HepG2 (cell line): ENCODE results near the gene MED22. TPM values are rescaled to one million over a fixed set of nuclear protein-coding genes. Genes with fewer than 3 reads are reported as not detected.

Source experiments
- ATAC-seq: fragments of 200-7000 bp; cut with Tn5 transposase; 3 replicates; pipeline ENCODE4 v1.9.1; 2020; ENCODE audit warnings: mild to moderate bottlenecking, moderate library complexity
- BruUV-seq: library from RNA; stranded (reverse); fragments of 400-500 nt; replicated peaks from 2 replicates; lab custom pipeline; 2021; lab: Mats Ljungman, UMichigan
- CTCF ChIA-PET: fragments of 300-600 bp; formaldehyde crosslinking; extraction: SDS; loops from one replicate; lab custom pipeline; 2021; ENCODE audit warnings: low total read pairs, inconsistent platforms, low intra/inter-chr PET ratio; lab: Yijun Ruan, JAX
- POLR2A ChIA-PET: fragments of 350-600 bp; sonication (Branson Sonifier 250); formaldehyde crosslinking; loops from one replicate; lab custom pipeline; 2020; ENCODE audit warnings: antibody characterized with exemption, inconsistent platforms; lab: Yijun Ruan, JAX
- DNase-seq: peaks from one replicate; pipeline ENCODE4 v3.0.0-alpha.2; 2015; ENCODE audit warnings: low spot score
- FAIRE-seq: peaks from 3 replicates; lab custom pipeline; 2011; peaks lifted over from hg19 to GRCh38; lab: Jason Lieb, UNC
- H2AFZ ChIP-seq: one replicate; pipeline ENCODE4 v1.6.1; 2011; ENCODE audit warnings: low read length, inconsistent platforms
- H3K27ac ChIP-seq: fragments of 300-600 bp; 3 replicates; pipeline ENCODE4 v1.8.0; 2011; ENCODE audit warnings: mixed run types, mild to moderate bottlenecking, mixed read lengths, low read length, inconsistent platforms; ENCODE audit not compliant: insufficient read depth; ENCODE audit errors: extremely low read length
- H3K27me3 ChIP-seq, 2 experiments: fragments of 200-600 bp in 1 of 2; 2 replicates in 1 of 2; 3 replicates in 1 of 2; pipeline versions ENCODE4 v1.6.0 to v1.8.0; 2011; ENCODE audit warnings: low read length in 2 of 2, mild to moderate bottlenecking in 2 of 2, moderate library complexity in 2 of 2, inconsistent platforms in 1 of 2; ENCODE audit not compliant: insufficient read depth in 2 of 2, control insufficient read depth in 1 of 2
- H3K36me3 ChIP-seq, 2 experiments: fragments of 200-600 bp in 1 of 2; replicated peaks in 1 of 2; 2 replicates in 1 of 2; 3 replicates in 1 of 2; pipeline versions ENCODE4 v1.5.1 to v1.8.0; 2011; ENCODE audit warnings: low read length in 2 of 2, inconsistent platforms in 1 of 2; ENCODE audit not compliant: insufficient read depth in 2 of 2, control insufficient read depth in 1 of 2
- H3K4me1 ChIP-seq: 2 replicates; pipeline ENCODE4 v1.5.1; 2012; ENCODE audit warnings: low read length, inconsistent platforms; ENCODE audit not compliant: insufficient read depth
- H3K4me2 ChIP-seq: 2 replicates; pipeline ENCODE4 v1.6.0; 2011; ENCODE audit warnings: low read depth, low read length, inconsistent platforms
- H3K4me3 ChIP-seq, 3 experiments: fragments of 200-600 bp in 1 of 3; sonication (generic), shearing (Covaris generic) in 1 of 3; replicated peaks in 1 of 3; 2 replicates each; pipeline ENCODE4 v1.5.1; 2011 to 2016; ENCODE audit warnings: low read length in 3 of 3, inconsistent platforms in 2 of 3, low read depth in 2 of 3, mild to moderate bottlenecking in 2 of 3, control low read depth in 1 of 3, mixed read lengths in 1 of 3; ENCODE audit not compliant: insufficient read depth in 1 of 3
- H3K79me2 ChIP-seq: one replicate; pipeline ENCODE4 v1.6.1; 2011; ENCODE audit warnings: low read length, inconsistent platforms; ENCODE audit not compliant: insufficient read depth
- H3K9ac ChIP-seq: 2 replicates; pipeline ENCODE4 v1.6.0; 2011; ENCODE audit warnings: mild to moderate bottlenecking, low read depth, low read length, inconsistent platforms; ENCODE audit not compliant: insufficient read depth
- H3K9me3 ChIP-seq: 2 replicates; pipeline ENCODE4 v1.5.1; 2012; ENCODE audit warnings: mild to moderate bottlenecking, low read length
- H4K20me1 ChIP-seq: 2 replicates; pipeline ENCODE4 v1.6.0; 2011; ENCODE audit warnings: inconsistent platforms, mild to moderate bottlenecking, low read length, moderate library complexity; ENCODE audit not compliant: insufficient read depth
- ATF7 ChIP-seq, 2 experiments: fragments of 450-650 bp in 1 of 2; sonication (generic) in 1 of 2; formaldehyde crosslinking in 1 of 2; IDR thresholded peaks; 2 replicates each; pipeline versions ENCODE4 v1.4.0 to v1.6.1; 2016 to 2020; ENCODE audit warnings: antibody characterized with exemption in 1 of 2, mild to moderate bottlenecking in 1 of 2, missing genetic modification reagents in 1 of 2
- FOXJ3 ChIP-seq: sonication (generic); formaldehyde crosslinking; IDR thresholded peaks from 2 replicates; pipeline ENCODE4 v1.4.0; 2020; ENCODE audit warnings: missing genetic modification reagents, mild to moderate bottlenecking, borderline replicate concordance
- MED8 ChIP-seq: sonication (generic); formaldehyde crosslinking; IDR thresholded peaks from 2 replicates; pipeline ENCODE4 v1.8.1; 2023; ENCODE audit warnings: mild to moderate bottlenecking, missing genetic modification reagents; ENCODE audit not compliant: insufficient replicate concordance
- NAIF1 ChIP-seq: sonication (generic); formaldehyde crosslinking; IDR thresholded peaks from 2 replicates; pipeline ENCODE4 v1.5.0; 2020; ENCODE audit warnings: mild to moderate bottlenecking, missing genetic modification reagents, borderline replicate concordance
- NKX3-1 ChIP-seq: sonication (generic); formaldehyde crosslinking; IDR thresholded peaks from 2 replicates; pipeline ENCODE4 v1.5.0; 2020; ENCODE audit warnings: missing genetic modification reagents
- SMAD9 ChIP-seq: sonication (generic); formaldehyde crosslinking; IDR thresholded peaks from 2 replicates; pipeline ENCODE4 v1.5.1; 2020; ENCODE audit warnings: mild to moderate bottlenecking, missing genetic modification reagents
- SOX13 ChIP-seq, 3 experiments: fragments of 450-650 bp in 1 of 3; sonication (generic) in 1 of 3; formaldehyde crosslinking in 1 of 3; IDR thresholded peaks in 2 of 3; conservative IDR thresholded peaks in 1 of 3; 2 replicates each; pipeline versions ENCODE4 v1.5.0 to v1.6.1; 2016 to 2020; ENCODE audit warnings: antibody characterized with exemption in 1 of 3, mild to moderate bottlenecking in 1 of 3, missing compliant biosample characterization in 1 of 3, missing genetic modification reagents in 1 of 3, moderate library complexity in 1 of 3
- ZNF496 ChIP-seq: sonication (generic); formaldehyde crosslinking; IDR thresholded peaks from 2 replicates; pipeline ENCODE4 v1.8.1; 2023; ENCODE audit warnings: mild to moderate bottlenecking, moderate library complexity, missing genetic modification reagents; ENCODE audit not compliant: insufficient replicate concordance
- ZNF672 ChIP-seq: sonication (generic); formaldehyde crosslinking; IDR thresholded peaks from 2 replicates; pipeline ENCODE4 v1.8.1; 2022; ENCODE audit warnings: missing genetic modification reagents
- ZNF761 ChIP-seq: sonication (generic); formaldehyde crosslinking; conservative IDR thresholded peaks from 2 replicates; pipeline ENCODE4 v1.4.0; 2020; ENCODE audit warnings: mild to moderate bottlenecking, missing genetic modification reagents
- ZNF878 ChIP-seq: sonication (generic); formaldehyde crosslinking; IDR thresholded peaks from 2 replicates; pipeline ENCODE4 v1.8.1; 2023; ENCODE audit warnings: mild to moderate bottlenecking, missing genetic modification reagents, moderate library complexity
- WGBS: methylation state at CpG from one replicate; pipeline ENCODE4 v1.1.6; 2017; ENCODE audit warnings: low lambda C conversion rate; 5-methylcytosine and 5-hydroxymethylcytosine counted together
- in situ Hi-C: cut with HindIII; loops from 2 replicates; pipeline ENCODE4 v1.10.0; 2017; ENCODE audit warnings: low pct_unique_long_range_greater_than_20kb; ENCODE audit not compliant: extremely low pct_ligation_motif_present
- intact Hi-C: fragments of 100-400 bp; cut with micrococcal nuclease; formaldehyde crosslinking; loops from one replicate; pipeline ENCODE4 v1.10.0; 2022; ENCODE audit not compliant: unreplicated experiment
- polyA plus RNA-seq, 8 experiments: library from polyadenylated mRNA; depleted of rRNA in 3 of 8; stranded (reverse) in 7 of 8; unstranded in 1 of 8; fragments of >200 nt; fragmentation: Illumina TruSeq in 4 of 8; extraction: Trizol in 4 of 8; gene quantifications; 2 replicates each; pipeline versions ENCODE4 v1.2.1 to v1.2.3, GENCODE V29; 2011 to 2016; ENCODE audit warnings: low read depth in 4 of 8, missing spikeins in 1 of 8, mixed read lengths in 1 of 8; ENCODE audit not compliant: insufficient read depth in 1 of 8
- total RNA-seq, 5 experiments: library from RNA; depleted of rRNA; stranded (reverse); fragments of >200 nt; fragmentation: Illumina TruSeq; extraction: Trizol; gene quantifications; 2 replicates each; pipeline ENCODE4 v1.2.3, GENCODE V29; 2016; ENCODE audit warnings: low read depth in 1 of 5
- TF ChIP-seq, protein P1 (sequence below): sonication (generic); formaldehyde crosslinking; IDR thresholded peaks from 2 replicates; pipeline ENCODE4 v1.4.0; 2020; ENCODE audit warnings: missing genetic modification reagents, borderline replicate concordance
- TF ChIP-seq, protein P2 (sequence below): sonication (generic); formaldehyde crosslinking; IDR thresholded peaks from 2 replicates; pipeline ENCODE4 v1.8.0; 2022; ENCODE audit warnings: low read depth, missing genetic modification reagents
- TF ChIP-seq, protein P3 (sequence below): sonication (generic); formaldehyde crosslinking; IDR thresholded peaks from 2 replicates; pipeline ENCODE4 v1.5.0; 2020; ENCODE audit warnings: mild to moderate bottlenecking, missing genetic modification reagents, moderate library complexity

Gene MED22
- total and polyA plus RNA-seq, 2 of the 13 experiments (the other 11 are each of a cell fraction or from before 2014, with no cell fraction given) = 15.8 to 22.1 TPM

DNA sequence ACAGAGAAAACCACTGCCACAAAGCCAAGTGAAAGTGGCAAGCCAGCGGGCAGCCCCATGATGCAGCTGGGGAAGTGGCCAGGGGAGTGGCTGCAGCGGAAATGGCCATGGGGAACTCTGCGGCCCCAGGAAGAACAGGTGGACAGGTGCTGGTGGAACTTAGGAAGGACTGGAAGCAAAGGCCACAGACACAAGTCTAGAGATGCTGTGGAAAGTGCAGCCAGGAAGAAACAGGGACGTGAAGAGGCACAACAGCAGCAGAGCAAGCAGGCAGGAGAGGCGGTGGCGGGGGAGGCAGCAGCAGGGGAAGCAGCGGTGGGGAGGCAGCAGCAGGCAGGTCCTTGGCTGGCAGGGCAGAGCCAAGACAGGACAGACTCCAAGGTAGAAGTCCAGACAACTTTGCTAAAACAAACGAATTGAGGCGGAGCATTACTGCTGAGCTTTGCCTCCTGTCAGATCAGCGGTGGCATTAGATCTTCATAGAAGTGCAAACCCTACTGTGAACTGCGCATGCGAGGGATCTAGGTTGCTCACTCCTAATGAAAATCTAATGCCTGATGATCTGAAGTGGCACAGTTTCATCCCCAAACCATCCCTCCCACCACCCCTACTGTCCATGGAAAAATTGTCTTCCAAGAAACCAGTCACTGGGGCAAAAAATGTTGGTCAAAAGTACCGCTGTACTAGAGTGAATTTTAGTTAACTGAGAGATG, 23.8 kb downstream of the MED22 start:
- Histone ChIP-seq H3K9ac (no peak overlapping the region), H3K79me2 (no peaks in the 10 kb centered on the region), H4K20me1 (no peaks in the 10 kb centered on the region), H3K36me3 (no peaks in the 10 kb centered on the region), H3K27ac (no peak overlapping the region), H2AFZ (no peak overlapping the region), H3K4me1 (no peaks in the 10 kb centered on the region), H3K9me3 (peaks cover 9% of the 10 kb centered on the region; the same call in 1 of the 2 replicates), H3K4me3 (no peak overlapping the region), H3K27me3 (peaks cover 0 to 1% of the 10 kb centered on the region in 2 experiments; a peak in 2 of 5 replicates), H3K4me2 (no peak overlapping the region)
- FAIRE-seq (no peak), ATAC-seq (no peak), DNase-seq (no peak)
- in situ Hi-C loops = loop anchor here (10.0 kb wide), 1 partner anchor 79 kb away; no protein-coding TSS in a partner anchor
- ChIA-PET CTCF (no interaction called here), POLR2A (no interaction called here)
- BruUV-seq = no TSS peak
- 31% methylated on average over 13 of the region's 13 CpGs for WGBS
- intact Hi-C loops = no loop called here
- no peak for TF ChIP-seq SOX13 (IDR thresholded peaks at IDR 0.05)
- no peak for TF ChIP-seq SOX13 (CRISPR knock-in tag; conservative IDR thresholded peaks at IDR 0.05 in 1 of 2, IDR thresholded peaks at IDR 0.05 in 1 of 2)
- TF ChIP-seq NKX3-1 = no peak
- no peak for TF ChIP-seq MED8 (CRISPR knock-in tag)
- TF ChIP-seq, protein P1, sequence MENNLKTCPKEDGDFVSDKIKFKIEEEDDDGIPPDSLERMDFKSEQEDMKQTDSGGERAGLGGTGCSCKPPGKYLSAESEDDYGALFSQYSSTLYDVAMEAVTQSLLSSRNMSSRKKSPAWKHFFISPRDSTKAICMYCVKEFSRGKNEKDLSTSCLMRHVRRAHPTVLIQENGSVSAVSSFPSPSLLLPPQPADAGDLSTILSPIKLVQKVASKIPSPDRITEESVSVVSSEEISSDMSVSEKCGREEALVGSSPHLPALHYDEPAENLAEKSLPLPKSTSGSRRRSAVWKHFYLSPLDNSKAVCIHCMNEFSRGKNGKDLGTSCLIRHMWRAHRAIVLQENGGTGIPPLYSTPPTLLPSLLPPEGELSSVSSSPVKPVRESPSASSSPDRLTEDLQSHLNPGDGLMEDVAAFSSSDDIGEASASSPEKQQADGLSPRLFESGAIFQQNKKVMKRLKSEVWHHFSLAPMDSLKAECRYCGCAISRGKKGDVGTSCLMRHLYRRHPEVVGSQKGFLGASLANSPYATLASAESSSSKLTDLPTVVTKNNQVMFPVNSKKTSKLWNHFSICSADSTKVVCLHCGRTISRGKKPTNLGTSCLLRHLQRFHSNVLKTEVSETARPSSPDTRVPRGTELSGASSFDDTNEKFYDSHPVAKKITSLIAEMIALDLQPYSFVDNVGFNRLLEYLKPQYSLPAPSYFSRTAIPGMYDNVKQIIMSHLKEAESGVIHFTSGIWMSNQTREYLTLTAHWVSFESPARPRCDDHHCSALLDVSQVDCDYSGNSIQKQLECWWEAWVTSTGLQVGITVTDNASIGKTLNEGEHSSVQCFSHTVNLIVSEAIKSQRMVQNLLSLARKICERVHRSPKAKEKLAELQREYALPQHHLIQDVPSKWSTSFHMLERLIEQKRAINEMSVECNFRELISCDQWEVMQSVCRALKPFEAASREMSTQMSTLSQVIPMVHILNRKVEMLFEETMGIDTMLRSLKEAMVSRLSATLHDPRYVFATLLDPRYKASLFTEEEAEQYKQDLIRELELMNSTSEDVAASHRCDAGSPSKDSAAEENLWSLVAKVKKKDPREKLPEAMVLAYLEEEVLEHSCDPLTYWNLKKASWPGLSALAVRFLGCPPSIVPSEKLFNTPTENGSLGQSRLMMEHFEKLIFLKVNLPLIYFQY (CRISPR knock-in tag) = no peak
- no peak for TF ChIP-seq ZNF672
- no peak for TF ChIP-seq ZNF761 (CRISPR knock-in tag)
- TF ChIP-seq FOXJ3 (CRISPR knock-in tag) = no peak
- no peak for TF ChIP-seq NAIF1
- TF ChIP-seq, protein P2, sequence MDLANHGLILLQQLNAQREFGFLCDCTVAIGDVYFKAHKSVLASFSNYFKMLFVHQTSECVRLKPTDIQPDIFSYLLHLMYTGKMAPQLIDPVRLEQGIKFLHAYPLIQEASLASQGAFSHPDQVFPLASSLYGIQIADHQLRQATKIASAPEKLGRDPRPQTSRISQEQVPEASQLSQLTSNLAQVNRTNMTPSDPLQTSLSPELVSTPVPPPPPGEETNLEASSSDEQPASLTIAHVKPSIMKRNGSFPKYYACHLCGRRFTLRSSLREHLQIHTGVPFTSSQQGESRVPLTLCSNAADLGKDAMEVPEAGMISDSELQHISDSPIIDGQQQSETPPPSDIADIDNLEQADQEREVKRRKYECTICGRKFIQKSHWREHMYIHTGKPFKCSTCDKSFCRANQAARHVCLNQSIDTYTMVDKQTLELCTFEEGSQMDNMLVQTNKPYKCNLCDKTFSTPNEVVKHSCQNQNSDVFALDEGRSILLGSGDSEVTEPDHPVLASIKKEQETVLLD (CRISPR knock-in tag) = no peak
- TF ChIP-seq ZNF878 (CRISPR knock-in tag) = no peak
- TF ChIP-seq SMAD9 = no peak
- TF ChIP-seq, protein P3, sequence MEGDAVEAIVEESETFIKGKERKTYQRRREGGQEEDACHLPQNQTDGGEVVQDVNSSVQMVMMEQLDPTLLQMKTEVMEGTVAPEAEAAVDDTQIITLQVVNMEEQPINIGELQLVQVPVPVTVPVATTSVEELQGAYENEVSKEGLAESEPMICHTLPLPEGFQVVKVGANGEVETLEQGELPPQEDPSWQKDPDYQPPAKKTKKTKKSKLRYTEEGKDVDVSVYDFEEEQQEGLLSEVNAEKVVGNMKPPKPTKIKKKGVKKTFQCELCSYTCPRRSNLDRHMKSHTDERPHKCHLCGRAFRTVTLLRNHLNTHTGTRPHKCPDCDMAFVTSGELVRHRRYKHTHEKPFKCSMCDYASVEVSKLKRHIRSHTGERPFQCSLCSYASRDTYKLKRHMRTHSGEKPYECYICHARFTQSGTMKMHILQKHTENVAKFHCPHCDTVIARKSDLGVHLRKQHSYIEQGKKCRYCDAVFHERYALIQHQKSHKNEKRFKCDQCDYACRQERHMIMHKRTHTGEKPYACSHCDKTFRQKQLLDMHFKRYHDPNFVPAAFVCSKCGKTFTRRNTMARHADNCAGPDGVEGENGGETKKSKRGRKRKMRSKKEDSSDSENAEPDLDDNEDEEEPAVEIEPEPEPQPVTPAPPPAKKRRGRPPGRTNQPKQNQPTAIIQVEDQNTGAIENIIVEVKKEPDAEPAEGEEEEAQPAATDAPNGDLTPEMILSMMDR (CRISPR knock-in tag) = no peak
- no peak for TF ChIP-seq ZNF496 (CRISPR knock-in tag)
- TF ChIP-seq ATF7 (IDR thresholded peaks at IDR 0.05) = no peak
- no peak for TF ChIP-seq ATF7 (CRISPR knock-in tag; IDR thresholded peaks at IDR 0.05)
